Limb (tissue), 2 donors: Measurements from ENCODE around the gene ZNF629.
A peak's percentile ranks its signal among the peaks of the same experiment; 100 is the strongest.

Experiments
- DNase-seq, 2 donors: peaks; one replicate each; pipeline ENCODE4 v3.0.0-alpha.2; 2016; ENCODE audit errors: extremely low spot score in 2 of 2

The ZNF629 gene

GRCh38 chr16:30767767-30768465 lies 19.1 kb downstream of the ZNF629 start:
- DNase-seq, result no peak

DNA sequence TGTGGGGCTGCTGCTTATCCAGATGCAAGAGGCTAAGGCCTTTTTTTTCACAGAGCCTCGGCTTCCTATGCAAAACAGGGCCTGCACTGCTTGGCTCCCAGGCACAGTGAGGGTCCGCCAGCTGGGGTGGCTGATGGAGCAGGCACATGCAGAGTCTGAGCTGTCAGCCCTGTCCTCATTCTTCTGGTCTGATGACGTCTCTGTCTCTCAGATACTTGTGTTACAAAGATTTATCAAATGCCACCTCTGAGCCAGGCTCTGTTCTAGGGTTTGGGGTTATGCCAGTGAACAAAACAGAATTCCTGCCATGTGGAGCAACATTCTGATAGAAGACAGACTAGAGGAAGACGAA lies 20.1 kb downstream of the ZNF629 start:
- no peak for DNase-seq

- no peak for DNase-seq
Measured at GRCh38 chr16:30766206-30766932, 20.6 kb downstream of the ZNF629 start.

GRCh38 chr16:30764816-30765465 lies 22.1 kb downstream of the ZNF629 start:
- DNase-seq, result no peak

DNA sequence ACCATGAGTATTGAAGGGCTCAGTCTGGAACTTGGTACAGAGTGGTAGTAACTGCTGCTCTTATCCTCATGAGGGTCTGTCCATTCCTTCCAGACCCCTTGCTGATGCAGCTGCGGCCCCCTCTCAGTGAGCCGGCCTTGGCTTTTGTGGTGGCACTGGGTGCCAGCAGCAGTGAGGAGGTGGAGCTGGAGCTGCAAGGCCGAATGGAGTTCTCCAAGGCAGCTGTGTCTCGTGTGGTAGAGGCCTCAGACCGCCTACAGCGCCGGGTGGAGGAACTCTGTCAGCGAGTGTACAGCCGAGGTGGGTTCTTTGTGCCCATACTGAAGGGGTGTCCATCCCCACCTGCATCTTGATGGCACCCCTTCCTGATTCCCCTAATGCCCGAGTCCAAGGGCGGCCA lies 22.9 kb downstream of the ZNF629 start:
- no peak for DNase-seq

DNA sequence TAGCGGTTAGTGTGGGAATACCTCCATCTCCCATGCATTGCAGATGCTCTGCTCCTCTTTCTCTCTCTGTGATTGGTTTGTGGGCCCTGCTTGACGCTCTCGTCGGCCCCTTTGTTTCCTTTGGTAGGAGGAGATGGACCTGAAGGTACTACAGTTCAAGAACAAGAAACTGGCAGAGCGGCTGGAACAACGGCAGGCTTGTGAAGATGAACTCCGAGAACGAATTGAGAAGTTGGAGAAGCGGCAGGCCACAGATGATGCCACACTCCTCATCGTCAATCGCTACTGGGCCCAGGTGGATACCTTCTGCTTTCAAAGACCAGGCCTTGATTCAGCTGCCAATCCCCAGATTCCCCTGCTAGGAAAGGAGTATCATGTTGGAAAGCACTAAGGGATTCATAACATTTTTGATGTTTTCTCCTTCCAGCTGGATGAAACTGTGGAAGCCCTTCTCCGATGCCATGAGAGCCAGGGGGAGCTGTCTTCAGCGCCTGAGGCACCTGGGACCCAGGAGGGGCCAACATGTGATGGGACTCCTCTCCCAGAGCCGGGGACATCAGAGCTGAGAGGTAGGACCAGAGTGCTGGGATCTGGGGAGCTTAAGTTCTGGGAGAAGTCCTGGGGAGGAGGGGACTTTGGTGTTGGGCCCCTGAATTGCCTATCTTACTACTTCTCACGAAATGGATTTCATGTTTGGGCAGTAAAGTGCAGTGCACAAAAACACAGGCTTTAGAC lies 23.8 kb downstream of the ZNF629 start:
- DNase-seq, result peak in 1 of 2 donors; percentile 18

GRCh38 chr16:30761928-30762902 lies 24.8 kb downstream of the ZNF629 start, which contains the start of the genes CFAP119 and RNF40:
CFAP119 (minus strand) TSS chr16:30762062; CDS start chr16:30761748, 314 bp downstream.
RNF40 (plus strand) TSS chr16:30762322; CDS start chr16:30762546, 224 bp downstream.
- peak; percentile 98 to 99 for DNase-seq

GRCh38 chr16:30761427-30761927 lies 25.5 kb downstream of the ZNF629 start:
- DNase-seq, result peak in 1 of 2 donors; percentile 50

- DNase-seq, result no peak
Measured at GRCh38 chr16:30760577-30761426, 26.2 kb downstream of the ZNF629 start.

DNA sequence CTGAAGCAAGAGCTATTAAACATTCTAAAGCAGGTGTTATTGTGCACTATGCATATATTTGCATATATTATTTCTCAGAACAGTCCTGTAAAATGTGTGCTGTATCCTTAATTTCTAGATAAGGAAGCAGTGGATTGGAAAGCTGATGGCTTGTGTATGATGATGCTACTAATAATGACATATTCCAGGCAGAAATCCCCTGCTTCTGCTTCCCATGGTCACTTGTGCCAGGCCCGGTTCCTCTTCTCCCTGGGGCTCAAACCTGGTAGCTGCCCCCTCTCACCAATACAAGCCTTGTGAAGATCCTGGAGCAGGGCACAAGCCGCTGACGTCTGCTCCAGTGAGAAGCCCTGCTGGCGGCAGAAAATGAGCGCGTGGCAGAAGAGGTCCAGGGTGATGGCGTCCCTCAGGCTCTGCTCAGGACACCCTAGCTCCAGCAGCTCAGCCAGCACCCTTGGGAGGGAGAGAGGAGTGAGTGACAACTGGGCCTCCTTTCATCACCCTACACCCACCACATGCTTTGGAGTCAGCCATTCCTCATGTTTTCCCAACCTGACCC lies 26.9 kb downstream of the ZNF629 start:
- DNase-seq, result no peak

GRCh38 chr16:30758988-30759491 lies 28.0 kb downstream of the ZNF629 start:
- no peak for DNase-seq

GRCh38 chr16:30757316-30757715 lies 29.7 kb downstream of the ZNF629 start:
- DNase-seq, result no peak

DNA sequence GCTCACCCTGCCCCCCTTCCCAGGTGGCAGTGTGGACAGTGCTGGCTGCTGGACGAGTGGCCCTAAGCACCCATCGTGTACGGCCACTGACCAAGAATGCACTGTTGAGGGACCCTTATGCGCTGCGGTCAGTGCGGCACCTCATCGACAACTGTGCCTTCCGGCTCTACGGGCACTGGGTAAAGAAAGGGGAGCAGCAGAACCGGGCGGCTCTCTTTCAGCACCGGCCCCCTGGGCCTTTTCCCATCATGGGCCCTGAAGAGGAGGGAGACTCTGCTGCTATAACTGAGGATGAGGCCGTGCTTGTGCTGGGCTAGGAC lies 30.3 kb downstream of the ZNF629 start:
- DNase-seq, result no peak

DNA sequence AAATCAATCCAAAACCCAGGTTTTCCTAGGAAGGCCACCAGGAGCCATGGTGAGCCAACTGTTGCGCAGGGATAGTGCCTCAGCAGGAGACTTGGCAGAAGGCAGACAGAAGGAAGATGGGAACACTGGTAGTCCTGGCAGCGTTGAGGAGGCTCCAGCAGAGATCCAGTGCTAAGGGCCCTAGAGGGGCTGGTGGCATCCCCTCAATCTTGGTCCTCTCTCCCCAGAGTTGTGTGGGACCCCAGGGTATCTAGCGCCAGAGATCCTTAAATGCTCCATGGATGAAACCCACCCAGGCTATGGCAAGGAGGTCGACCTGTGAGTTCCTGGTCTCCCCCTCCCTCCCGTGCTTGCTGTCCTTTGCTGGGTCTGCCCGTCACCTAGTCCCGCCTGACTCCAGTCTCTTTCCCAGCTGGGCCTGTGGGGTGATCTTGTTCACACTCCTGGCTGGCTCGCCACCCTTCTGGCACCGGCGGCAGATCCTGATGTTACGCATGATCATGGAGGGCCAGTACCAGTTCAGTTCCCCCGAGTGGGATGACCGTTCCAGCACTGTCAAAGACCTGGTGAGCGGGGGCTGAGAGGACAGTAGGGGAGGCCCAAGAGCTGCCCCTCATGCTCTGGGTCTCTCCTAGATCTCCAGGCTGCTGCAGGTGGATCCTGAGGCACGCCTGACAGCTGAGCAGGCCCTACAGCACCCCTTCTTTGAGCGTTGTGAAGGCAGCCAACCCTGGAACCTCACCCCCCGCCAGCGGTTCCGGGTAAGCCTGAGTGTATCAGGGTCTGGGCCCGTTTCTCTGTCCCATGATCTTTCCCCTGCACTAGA lies 30.8 kb downstream of the ZNF629 start:
- no peak for DNase-seq

DNA sequence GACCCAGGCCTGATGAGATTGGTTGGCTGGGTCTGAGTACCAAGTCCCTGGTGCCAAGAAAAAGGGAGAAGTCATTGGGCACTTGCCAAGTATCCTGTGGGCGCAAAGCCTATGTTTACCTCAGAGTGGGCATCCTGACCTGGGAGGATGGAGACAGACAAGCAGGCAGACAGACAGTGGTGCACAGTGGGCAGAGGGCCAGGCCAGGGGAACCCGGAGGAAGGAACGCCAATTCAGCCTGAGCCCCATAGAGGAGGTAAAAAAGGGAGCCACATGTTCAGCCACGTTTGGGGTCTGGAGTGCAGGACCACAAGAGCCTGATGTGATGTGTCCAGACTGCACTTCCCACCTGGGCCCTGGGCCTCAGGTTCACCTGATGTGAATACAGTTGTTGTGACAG lies 33.4 kb downstream of the ZNF629 start:
- DNase-seq, result no peak

GRCh38 chr16:30750876-30751465 lies 36.0 kb downstream of the ZNF629 start:
- no peak for DNase-seq

GRCh38 chr16:30750201-30750600 lies 36.8 kb downstream of the ZNF629 start:
- no peak for DNase-seq
